ENCODE data around the gene ARIH1.
"Not testable (repeated sequence)": the region's sequence is repeated elsewhere in the genome, so short reads cannot be mapped to it uniquely, and the experiment has no call there.

ARIH1 gene, protein sequence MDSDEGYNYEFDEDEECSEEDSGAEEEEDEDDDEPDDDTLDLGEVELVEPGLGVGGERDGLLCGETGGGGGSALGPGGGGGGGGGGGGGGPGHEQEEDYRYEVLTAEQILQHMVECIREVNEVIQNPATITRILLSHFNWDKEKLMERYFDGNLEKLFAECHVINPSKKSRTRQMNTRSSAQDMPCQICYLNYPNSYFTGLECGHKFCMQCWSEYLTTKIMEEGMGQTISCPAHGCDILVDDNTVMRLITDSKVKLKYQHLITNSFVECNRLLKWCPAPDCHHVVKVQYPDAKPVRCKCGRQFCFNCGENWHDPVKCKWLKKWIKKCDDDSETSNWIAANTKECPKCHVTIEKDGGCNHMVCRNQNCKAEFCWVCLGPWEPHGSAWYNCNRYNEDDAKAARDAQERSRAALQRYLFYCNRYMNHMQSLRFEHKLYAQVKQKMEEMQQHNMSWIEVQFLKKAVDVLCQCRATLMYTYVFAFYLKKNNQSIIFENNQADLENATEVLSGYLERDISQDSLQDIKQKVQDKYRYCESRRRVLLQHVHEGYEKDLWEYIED

DNA sequence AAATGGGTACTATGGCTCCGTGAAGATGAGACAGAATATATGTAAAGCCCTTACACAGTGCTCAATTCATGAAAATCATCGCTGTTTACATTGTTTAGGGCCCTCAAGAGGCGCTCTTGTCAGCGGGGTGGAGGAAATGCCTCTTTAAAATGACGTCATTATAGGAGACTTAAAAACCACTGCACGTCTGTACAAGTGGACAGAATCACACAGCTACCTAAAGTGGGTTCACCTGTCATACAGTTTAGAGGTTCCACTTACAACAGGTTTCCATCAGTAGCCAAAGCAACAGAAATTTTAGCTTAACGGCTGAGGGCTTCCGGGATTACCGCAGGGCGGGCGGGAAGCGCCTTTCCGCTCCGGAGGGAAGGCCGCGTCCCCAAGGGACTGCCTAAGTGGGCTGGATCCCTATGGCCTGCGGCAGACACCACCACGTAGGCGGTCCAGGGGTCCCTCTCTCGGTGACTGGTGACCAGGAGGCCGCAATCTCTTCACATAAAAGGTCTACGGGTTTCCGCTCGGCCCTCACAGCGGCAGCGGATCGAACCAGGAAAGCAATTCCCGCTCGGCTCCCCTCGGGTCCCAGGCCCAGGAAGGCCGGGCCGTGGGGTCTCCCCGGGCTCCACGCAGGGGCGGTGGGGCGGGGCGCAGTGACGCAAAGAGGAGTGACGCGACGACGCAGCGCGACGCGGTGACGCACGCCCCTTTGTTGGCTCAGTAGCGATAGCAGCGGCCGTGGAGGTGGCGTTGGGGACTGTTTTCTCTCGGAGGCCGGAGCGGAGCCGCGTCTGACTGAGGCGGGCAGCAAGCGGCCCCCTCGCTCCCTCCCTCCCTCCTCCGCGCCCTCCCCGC, at the start of gene ARIH1:
Gene ARIH1 (plus strand): TSS at position 717 of the 852 bp plus-strand sequence. CDS start 310 bp downstream, outside the sequence.
- DNase-seq (ENCODE audit: low spot score): peak; percentile 83

DNA sequence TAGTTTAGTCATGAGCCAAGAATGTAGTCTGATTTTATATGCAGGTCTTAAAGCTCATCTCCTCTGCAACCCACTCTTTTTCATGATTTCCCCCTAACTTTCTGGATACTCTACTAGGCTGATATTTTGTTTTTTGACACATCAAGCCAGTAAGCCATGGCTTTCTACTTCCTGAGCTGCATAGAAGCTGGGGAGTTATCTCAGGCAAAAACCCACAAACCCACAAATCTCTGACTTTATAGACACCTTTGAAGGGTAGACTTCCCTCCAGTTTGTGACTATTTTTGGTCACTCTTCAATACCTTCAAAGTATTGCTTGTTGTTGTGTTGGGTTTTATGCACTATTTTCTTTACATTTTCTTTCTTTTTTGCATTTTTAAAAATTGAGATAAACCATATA, 47.4 kb upstream of the ARIH1 start:
- DNase-seq (ENCODE audit: low spot score): no peak

DNA sequence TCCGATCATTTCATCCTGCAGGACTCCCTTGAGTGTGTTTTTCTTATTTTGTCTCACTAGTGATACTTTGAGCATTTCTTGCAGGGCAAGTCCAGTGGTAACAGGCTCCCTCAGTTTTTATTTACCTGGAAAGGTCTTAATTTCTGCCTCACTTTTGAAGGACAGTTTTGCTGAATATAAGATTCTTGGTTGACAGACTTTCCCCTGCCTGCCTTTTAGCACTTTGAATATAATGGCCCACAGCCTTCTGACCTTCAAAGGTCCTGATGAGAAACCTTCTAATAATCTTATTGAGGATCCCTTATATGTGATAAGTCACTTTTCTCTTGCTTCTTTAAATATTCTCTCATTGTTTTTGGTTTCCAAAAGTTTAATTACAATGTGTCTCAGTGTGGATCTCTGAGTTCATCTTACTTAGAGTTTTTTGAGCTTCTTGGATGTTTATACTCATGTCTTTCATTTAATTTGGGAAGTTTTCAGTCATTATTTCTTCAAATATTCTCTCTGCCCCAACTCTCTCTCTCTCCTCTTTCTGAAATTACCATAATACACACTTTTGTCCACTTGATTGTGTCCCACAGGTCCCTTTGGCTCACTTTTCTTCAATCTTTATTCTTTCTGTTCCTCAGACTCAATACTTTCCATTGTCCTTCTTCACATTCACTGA, 36.3 kb upstream of the ARIH1 start:
- no peak for DNase-seq (ENCODE audit: low spot score)

DNA sequence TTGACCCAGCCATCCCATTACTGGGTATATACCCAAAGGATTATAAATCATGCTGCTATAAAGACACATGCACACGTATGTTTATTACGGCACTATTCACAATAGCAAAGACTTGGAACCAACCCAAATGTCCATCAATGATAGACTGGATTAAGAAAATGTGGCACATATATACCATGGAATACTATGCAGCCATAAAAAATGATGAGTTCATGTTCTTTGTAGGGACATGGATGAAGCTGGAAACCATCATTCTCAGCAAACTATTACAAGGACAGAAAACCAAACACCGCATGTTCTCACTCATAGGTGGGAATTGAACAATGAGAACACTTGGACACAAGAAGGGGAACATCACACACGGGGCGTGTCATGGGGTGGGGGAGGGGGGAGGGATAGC, 31.3 kb upstream of the ARIH1 start:
- not testable (repeated sequence) for DNase-seq (ENCODE audit: low spot score)

DNA sequence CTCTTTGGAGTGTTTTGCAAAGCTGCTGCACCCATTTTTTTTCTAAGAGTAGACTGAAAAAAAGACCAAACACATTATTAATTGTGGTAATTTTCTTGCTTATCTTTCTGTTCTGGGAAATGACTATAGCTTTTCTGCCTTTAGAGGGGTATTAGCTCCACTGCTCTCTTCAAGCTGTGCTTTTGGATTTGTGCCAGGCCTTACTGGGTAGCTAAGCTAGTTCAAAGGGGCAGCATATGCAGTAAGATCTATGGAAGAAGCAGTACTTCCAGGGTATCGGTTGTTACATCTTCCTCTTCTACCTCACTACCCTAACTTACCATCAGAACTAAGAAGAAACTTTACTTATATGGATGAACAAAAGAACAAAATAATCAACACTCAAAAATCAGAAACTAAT, 28.7 kb upstream of the ARIH1 start:
- DNase-seq (ENCODE audit: low spot score): no peak

DNA sequence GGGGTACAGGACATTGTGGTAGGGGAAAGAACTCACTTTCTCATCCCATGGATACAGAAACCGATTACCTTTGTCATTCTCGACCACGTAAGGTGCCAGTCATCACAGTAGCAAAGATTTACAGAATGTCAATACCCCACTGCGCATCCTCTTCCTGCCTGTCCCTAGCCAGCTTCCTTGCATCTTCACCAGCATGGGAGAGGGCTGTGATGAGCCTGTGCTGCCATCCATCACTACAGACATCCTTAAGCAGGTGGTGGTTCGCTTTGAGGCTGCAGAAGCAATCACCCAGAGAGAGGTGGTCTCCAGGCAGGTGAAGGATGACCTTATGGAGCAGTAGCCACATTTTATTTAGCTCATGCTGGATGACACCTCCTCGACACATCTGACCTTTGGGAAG, 23.3 kb upstream of the ARIH1 start:
- DNase-seq (ENCODE audit: low spot score): no peak

DNA sequence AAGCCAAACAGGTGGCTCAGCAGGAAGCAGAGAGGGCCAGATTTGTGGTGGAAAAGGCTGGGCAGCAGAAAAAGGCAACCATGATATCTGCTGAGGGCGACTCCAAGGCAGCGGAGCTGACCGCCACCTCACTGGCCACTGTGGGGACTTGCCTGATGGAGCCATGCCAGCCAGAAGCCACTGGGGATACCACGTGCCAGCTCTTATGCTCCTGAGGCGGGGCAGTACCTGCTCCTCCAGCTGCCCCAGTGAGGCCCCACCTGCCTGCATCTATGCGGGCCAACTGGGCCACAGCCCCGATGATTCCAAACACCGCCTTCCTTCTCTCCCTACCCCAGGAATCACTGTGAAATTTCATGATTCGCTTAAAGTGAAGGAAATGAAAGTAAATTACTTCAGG, 22.9 kb upstream of the ARIH1 start:
- DNase-seq (ENCODE audit: low spot score): no peak

DNA sequence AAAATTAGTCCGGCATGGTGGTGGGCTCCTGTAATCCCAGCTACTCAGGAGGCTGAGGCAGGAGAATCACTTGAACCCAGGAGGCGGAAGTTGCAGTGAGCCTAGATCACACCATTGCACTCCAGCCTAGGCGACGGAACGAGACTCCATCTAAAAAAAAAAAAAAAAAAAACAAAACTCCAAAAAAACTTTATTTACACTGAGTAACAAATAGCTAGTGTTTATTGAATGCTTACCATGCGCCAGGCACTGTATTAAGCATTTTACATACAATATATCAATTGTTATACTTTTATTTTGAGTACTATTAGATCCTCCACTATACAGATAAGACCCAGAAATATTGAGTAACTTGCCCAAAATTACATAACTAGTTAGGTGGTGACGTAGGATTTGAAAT, 17.4 kb upstream of the ARIH1 start:
- no peak for DNase-seq (ENCODE audit: low spot score)

DNA sequence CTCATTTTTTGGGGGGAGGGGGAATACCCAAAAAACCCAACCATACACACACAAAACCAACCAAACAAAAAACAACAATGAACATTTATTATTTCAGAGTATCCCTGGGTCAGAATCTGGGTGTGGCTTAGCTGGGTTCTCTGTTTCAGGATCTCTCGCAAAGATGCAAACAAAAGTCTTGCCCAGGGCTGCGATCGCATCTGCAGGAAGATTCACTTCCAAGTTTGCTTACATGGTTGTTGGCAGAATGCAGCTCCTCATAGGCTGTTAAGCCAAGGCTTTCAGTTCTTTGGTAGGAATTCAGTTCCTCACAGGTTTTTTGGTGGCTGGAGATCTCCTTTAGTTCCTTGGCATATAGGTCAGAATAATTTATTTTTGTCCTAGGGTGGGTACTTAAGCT, 13.7 kb upstream of the ARIH1 start:
- no peak for DNase-seq (ENCODE audit: low spot score)

DNA sequence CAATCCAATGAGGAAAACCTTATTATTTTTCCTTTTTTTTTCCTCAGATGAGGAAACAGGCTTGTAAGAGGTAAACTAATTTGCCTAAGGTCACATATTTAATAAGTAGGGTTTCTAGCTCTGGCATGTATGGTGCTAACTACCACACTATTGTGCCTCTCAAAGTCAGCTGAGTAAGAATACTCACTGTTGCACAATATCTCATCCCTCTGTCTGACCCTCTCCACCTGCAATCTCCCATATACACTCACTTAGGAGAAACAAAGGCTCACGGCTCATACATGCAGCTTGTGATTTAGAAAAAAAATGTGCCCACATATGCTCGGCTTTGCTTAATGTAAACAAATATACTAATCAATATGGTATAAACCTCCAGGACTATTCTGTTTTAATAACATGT, 10.4 kb upstream of the ARIH1 start:
- no peak for DNase-seq (ENCODE audit: low spot score)

DNA sequence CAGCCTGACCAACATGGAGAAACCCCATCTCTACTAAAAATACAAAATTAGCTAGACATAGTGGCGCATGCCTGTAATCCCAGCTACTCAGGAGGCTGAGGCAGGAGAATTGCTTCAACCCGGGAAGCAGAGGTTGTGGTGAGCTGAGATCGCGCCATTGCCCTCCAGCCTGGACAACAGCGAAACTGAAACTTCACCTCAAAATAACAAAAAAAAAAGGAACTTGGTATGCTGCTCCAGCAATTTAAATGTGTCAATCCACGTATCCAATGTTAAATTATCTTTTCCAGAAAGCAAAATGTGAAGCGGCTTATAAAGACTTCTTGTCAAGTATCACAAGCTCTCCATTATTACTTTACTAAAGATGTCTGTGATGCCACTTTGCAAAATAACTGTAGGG, 9.9 kb upstream of the ARIH1 start:
- DNase-seq (ENCODE audit: low spot score): no peak

DNA sequence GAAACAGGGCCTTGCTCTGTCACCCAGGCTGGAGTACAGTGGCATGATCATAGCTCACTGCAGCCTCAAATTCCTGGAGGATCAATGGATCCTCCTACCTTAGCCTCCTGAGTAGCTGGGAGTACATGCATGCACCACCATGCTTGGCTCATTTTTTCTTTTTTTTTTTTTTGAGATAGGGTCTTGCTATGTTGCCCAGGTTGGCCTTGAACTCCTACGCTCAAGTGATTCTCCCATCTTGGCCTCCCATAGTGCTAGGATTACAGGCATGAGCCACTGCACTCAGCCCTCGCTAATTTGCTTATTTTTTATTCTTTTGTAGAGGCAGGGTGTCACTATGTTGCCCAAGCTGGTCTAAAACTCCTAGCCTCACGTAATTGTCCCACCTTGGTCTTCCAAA, 6.0 kb upstream of the ARIH1 start:
- no peak for DNase-seq (ENCODE audit: low spot score)

DNA sequence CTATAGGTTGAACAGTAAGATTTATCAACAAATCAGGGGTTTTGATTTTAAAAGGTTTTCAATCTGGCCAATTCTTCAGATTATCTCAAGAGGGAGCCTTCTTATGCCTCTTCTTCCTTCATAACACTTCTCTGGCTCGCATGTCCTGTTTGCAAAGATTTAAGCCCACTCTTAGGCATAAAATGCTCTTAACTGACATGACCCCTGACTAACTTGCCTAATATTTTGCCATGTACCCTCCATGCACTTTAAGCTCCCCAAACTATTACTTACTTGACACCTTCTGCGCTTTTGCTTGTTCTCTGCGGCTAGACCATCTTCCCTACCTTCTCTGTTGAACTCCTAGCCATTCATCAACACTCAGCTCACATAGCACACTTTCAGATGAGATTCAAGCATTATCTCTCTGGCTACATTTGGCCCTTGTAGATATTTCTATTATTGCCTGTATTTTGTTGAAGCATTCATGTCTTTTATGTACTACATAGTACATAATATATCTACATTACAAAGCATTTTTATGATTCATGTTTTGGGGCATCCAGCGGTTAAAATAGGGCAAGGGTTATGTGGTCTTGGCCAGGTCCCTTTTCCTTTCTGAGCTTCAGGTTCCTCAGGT, 1.0 kb upstream of the ARIH1 start:
- DNase-seq (ENCODE audit: low spot score): no peak

DNA sequence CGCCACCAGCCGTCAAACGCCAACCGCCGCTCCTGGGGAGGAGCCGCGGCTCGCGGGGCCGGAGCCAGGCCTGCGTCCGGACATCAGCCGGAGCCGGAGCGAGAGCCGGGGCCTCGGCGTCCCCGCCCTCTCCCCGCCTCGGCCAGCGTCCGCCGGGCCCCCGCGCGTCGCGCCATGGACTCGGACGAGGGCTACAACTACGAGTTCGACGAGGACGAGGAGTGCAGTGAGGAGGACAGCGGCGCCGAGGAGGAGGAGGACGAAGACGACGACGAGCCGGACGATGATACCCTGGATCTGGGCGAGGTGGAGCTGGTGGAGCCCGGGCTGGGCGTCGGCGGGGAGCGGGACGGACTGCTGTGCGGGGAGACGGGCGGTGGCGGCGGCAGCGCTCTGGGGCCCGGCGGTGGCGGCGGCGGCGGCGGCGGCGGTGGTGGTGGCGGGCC, 359 bp downstream of the ARIH1 start:
- peak; percentile 8 for DNase-seq (ENCODE audit: low spot score)

DNA sequence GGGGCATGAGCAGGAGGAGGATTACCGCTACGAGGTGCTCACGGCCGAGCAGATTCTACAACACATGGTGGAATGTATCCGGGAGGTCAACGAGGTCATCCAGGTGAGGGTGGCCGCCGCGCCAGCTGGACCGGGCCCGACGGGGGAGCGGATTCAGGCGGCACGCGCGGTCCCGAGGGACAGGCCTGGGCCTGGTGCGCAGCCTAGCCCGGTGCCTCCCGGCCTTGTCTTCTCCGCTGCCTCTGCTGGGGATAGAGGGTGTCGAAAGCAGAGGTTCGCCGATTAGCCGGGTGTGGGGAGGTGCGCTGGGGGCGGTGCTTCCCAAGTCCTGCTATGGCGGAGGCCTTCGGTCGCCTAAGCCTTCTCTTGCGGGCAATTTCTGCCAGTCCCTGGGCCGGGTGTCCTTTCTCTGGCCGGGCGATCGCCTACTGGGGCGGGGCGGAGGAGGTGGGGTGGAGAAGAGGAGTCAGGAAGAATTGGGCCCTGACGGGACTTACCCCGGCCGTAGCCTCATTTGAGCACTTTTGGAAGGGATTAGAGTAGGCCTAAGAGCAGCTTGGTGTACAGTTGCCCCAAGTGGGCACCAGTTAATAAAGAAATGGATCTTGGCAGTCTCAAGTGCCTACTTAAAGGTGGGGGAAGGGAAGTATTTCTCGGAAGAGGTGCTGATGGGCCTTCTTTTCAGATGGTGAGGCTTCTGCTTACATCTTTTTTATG, 940 bp downstream of the ARIH1 start:
- peak; percentile 69 for DNase-seq (ENCODE audit: low spot score)

DNA sequence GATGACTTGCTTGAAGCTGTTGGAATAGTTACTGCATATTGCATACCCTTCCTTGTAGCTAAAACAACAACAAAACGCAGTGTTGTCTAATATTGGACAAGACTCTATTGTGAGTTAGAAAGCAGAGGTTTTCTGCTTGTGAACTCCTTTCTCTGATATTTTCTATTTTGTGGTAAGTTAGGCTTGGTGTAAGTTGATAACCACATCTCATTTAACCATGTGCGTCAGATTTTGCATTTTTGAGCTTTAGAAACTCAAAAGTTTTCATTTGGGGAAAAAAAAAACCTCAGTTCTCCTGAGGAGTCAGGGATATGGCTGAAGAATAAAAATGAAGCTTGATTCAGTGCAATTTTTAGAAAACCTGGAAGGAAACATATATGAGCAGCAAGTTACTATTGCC, 1.5 kb downstream of the ARIH1 start:
- no peak for DNase-seq (ENCODE audit: low spot score)

DNA sequence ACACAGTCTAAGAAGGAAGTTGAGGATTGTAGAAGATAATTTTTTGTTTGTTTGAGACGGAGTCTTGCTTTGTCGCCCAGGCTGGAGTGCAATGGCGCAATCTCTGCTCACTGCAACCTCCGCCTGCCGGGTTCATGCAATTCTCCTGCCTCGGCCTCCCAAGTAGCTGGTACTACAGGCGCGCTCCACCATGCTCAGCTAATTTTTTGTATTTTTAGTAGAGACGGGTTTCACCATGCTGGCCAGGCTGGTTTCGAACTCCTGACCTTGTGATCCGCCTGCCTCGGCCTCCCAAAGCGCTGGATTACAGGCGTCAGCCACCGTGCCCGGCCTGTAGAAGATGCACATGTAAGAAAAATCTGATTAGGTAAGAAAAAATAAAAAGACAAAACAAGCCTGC, 2.2 kb downstream of the ARIH1 start:
- DNase-seq (ENCODE audit: low spot score): not testable (repeated sequence)

DNA sequence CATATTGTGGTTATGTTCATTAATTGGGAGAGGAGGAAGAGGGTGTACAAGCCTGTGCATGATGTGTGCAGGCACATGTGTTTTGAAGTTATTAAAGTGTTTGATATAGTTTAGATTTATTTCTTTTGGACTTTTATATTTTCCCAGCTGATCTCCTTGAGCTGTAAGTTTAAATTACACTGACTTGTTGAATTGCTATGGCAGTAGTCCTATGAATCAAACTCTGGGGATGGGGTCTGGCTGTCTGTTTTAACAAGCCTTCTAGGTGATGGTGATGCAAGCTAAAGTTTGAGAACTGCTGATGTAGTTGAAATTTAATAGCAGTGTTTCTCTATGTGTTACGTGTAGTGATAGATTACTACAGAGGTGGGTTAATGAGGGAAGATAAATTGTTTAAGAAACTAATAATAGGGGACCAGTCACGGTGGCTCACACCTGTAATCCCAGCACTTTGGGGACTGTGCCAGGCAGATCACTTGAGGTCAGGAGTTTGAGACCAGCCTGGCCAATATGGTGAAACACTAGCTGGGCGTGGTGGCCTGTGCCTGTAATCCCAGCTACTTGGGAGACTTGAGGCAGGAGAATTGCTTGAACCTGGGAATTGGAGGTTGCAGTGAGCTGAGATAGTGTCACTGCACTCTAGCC, 7.0 kb downstream of the ARIH1 start:
- no peak for DNase-seq (ENCODE audit: low spot score)

DNA sequence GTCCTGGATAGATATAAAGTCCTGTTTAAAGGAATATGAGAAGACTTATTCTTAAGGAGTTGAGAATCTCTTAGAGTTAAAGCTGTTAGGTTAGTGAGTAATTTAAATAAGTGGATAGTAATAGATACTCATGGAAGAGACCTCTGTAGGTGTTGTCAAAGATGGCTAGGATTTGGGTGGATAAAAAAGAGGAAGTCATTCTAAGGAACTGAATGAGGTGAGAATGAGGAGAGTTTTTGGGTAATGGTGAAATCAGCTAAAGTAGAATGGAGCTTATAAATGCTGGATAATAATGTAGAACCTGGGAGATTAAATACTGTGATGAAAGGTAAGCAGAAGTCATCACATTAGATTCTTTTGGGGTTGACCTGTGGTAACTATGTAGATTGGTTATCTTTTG, 8.1 kb downstream of the ARIH1 start:
- no peak for DNase-seq (ENCODE audit: low spot score)

DNA sequence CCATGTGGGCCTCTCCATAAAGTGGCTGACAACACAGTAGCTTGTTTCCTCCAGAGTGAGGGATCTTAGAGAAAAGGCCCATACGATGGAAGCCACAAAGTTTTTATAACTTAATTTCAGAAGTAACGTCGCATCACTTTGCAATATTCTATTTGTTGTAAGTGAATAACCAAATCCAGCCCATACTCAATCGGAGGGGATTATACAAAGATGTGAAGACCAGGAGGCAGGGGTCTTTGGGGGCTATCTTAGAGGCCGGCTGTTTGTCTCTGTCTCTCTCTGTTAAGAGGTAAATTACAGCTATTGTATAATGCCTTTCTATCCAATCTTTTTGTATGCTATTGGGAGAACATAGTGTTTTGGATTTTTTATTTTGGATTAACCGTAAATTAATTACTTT, 9.1 kb downstream of the ARIH1 start:
- no peak for DNase-seq (ENCODE audit: low spot score)

DNA sequence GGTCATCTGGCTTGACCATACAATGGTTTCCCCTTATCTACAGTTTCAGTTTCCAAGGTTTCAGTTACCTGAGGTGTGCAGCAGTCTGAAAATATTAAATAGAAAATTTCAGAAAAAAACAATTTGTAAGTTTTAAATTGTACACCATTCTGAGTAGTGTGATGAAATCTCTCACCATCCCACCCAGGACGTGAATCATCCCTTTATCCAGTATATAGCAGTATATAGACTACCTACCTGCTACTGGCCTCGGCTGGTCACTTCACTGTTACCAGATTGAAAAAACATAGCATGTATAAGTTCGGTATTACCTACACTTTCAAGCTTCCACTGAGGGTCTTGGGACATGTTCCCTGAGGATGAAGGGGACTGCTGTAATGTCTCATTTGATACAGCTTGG, 12.0 kb downstream of the ARIH1 start:
- DNase-seq (ENCODE audit: low spot score): no peak
